GM21381 (cell line): ENCODE measurements around the gene OR51M1.
"Not testable (repeated sequence)": the region's sequence is repeated elsewhere in the genome, so short reads cannot be mapped to it uniquely, and the experiment has no call there.

Source experiments
- ATAC-seq: cut with Tn5 transposase; IDR thresholded peaks from one replicate; pipeline ENCODE4 v1.9.1; 2021; ENCODE audit warnings: mild to moderate bottlenecking, moderate library complexity; ENCODE audit not compliant: unreplicated experiment

OR51M1 gene

GRCh38 chr11:5383576-5383975 is at the start of gene OR51M1:
Gene OR51M1 (plus strand): TSS chr11:5383812. CDS start chr11:5389399, 5,587 bp downstream.
- ATAC-seq = no peak

GRCh38 chr11:5335170-5335569 is 48.4 kb upstream of the OR51M1 start:
- ATAC-seq = no peak

- no peak for ATAC-seq
These were observed 47.3 kb upstream of the OR51M1 start for GRCh38 chr11:5336331-5336730.

GRCh38 chr11:5337253-5337652 is 46.4 kb upstream of the OR51M1 start:
- ATAC-seq = not testable (repeated sequence)

GRCh38 chr11:5339771-5340322 is 43.8 kb upstream of the OR51M1 start:
- peak; percentile 77 for ATAC-seq

- ATAC-seq = no peak
These were observed 39.9 kb upstream of the OR51M1 start, which contains the start of gene OR51B5 for GRCh38 chr11:5343474-5344335. Gene OR51B5 (minus strand): TSS chr11:5343524. CDS start chr11:5343524, 0 bp downstream.

- ATAC-seq = no peak
These were observed 37.8 kb upstream of the OR51M1 start for GRCh38 chr11:5345831-5346230.

- no peak for ATAC-seq
These were observed 34.9 kb upstream of the OR51M1 start for GRCh38 chr11:5348551-5349194.

GRCh38 chr11:5349550-5349949 is 34.1 kb upstream of the OR51M1 start:
- no peak for ATAC-seq

GRCh38 chr11:5351208-5351607 is 32.4 kb upstream of the OR51M1 start, which contains the start of gene OR51B6:
Gene OR51B6 (plus strand): TSS chr11:5351508. CDS start chr11:5351508, 0 bp downstream.
- no peak for ATAC-seq

GRCh38 chr11:5356031-5356430 is 27.6 kb upstream of the OR51M1 start:
- not testable (repeated sequence) for ATAC-seq

GRCh38 chr11:5362017-5362625 is 21.5 kb upstream of the OR51M1 start:
- ATAC-seq = no peak

GRCh38 chr11:5363679-5364078 is 19.9 kb upstream of the OR51M1 start:
- no peak for ATAC-seq

GRCh38 chr11:5364214-5364613 is 19.4 kb upstream of the OR51M1 start:
- ATAC-seq = no peak

GRCh38 chr11:5366365-5366764 is 17.2 kb upstream of the OR51M1 start:
- ATAC-seq = not testable (repeated sequence)

GRCh38 chr11:5366856-5367255 is 16.8 kb upstream of the OR51M1 start:
- ATAC-seq = no peak

- ATAC-seq = peak; percentile 39
These were observed 16.1 kb upstream of the OR51M1 start for GRCh38 chr11:5367448-5368074.

GRCh38 chr11:5368502-5369043 is 15.0 kb upstream of the OR51M1 start:
- peak; percentile 57 for ATAC-seq

GRCh38 chr11:5369789-5370188 is 13.8 kb upstream of the OR51M1 start:
- no peak for ATAC-seq

GRCh38 chr11:5380740-5381342 is 2.8 kb upstream of the OR51M1 start:
- ATAC-seq = peak; percentile 95
